ENCODE measurements around the gene ABHD14A. TPM values are rescaled to one million over a fixed set of nuclear protein-coding genes. Genes with fewer than 3 reads are reported as not detected.

ABHD14A gene
- total RNA-seq, 1 experiment from 2014 or later = 3.7 TPM

- H3K36me3 ChIP-seq (ENCODE audit: insufficient read depth, low read length, poor library complexity, severe bottlenecking) = no peaks in the 10 kb centered on the region
- H3K4me1 ChIP-seq (ENCODE audit: insufficient read depth, low read length, poor library complexity, severe bottlenecking) = no peaks in the 10 kb centered on the region
- intact Hi-C loops (cut with micrococcal nuclease; ENCODE audit: unreplicated experiment) = no loop called here
- ChIA-PET CTCF (no interaction called here), POLR2A (ENCODE audit: low non-redundant PET) (no interaction called here)
- no peak for DNase-seq (ENCODE audit: low spot score)
- no peak overlapping the region for H3K27ac ChIP-seq (ENCODE audit: low read depth, low read length, poor library complexity, severe bottlenecking)
- no TSS peak for BruUV-seq (replicated peaks)
- H3K9me3 ChIP-seq (ENCODE audit: low read depth, low read length, poor library complexity, severe bottlenecking) = no peaks in the 10 kb centered on the region
- no peak overlapping the region for H3K4me3 ChIP-seq (ENCODE audit: low read depth, low read length, poor library complexity, severe bottlenecking)
- H3K27me3 ChIP-seq (replicated peaks; ENCODE audit: insufficient read depth, low read depth, low read length, poor library complexity) = no peaks in the 10 kb centered on the region
- no peak for TF ChIP-seq CTCF (conservative IDR thresholded peaks at IDR 0.05; ENCODE audit: low read depth, low read length)
- no peak for TF ChIP-seq EZH2 (IDR thresholded peaks at IDR 0.05; ENCODE audit: borderline replicate concordance, low read depth, low read length, poor library complexity, severe bottlenecking)
These were observed 53.7 kb downstream of the ABHD14A start for GRCh38 chr3:52028572-52028971.

- Histone ChIP-seq H3K36me3 (ENCODE audit: insufficient read depth, low read length, poor library complexity, severe bottlenecking) (no peaks in the 10 kb centered on the region), H3K27me3 (replicated peaks; ENCODE audit: insufficient read depth, low read depth, low read length, poor library complexity) (no peaks in the 10 kb centered on the region), H3K4me3 (ENCODE audit: low read depth, low read length, poor library complexity, severe bottlenecking) (no peak overlapping the region), H3K27ac (ENCODE audit: low read depth, low read length, poor library complexity, severe bottlenecking) (no peak overlapping the region), H3K4me1 (ENCODE audit: insufficient read depth, low read length, poor library complexity, severe bottlenecking) (no peaks in the 10 kb centered on the region), H3K9me3 (ENCODE audit: low read depth, low read length, poor library complexity, severe bottlenecking) (no peaks in the 10 kb centered on the region)
- TF ChIP-seq EZH2 (IDR thresholded peaks at IDR 0.05; ENCODE audit: borderline replicate concordance, low read depth, low read length, poor library complexity, severe bottlenecking) (no peak), CTCF (conservative IDR thresholded peaks at IDR 0.05; ENCODE audit: low read depth, low read length) (no peak)
- intact Hi-C loops (cut with micrococcal nuclease; ENCODE audit: unreplicated experiment) = no loop called here
- ChIA-PET CTCF (no interaction called here), POLR2A (ENCODE audit: low non-redundant PET) (no interaction called here)
- no TSS peak for BruUV-seq (replicated peaks)
- no peak for DNase-seq (ENCODE audit: low spot score)
These were observed 54.2 kb downstream of the ABHD14A start for GRCh38 chr3:52029053-52029452.

- BruUV-seq (replicated peaks) = no TSS peak
- Histone ChIP-seq H3K27me3 (replicated peaks; ENCODE audit: insufficient read depth, low read depth, low read length, poor library complexity) (no peaks in the 10 kb centered on the region), H3K9me3 (ENCODE audit: low read depth, low read length, poor library complexity, severe bottlenecking) (no peaks in the 10 kb centered on the region), H3K4me1 (ENCODE audit: insufficient read depth, low read length, poor library complexity, severe bottlenecking) (no peaks in the 10 kb centered on the region), H3K27ac (ENCODE audit: low read depth, low read length, poor library complexity, severe bottlenecking) (no peak overlapping the region), H3K4me3 (ENCODE audit: low read depth, low read length, poor library complexity, severe bottlenecking) (no peak overlapping the region), H3K36me3 (ENCODE audit: insufficient read depth, low read length, poor library complexity, severe bottlenecking) (no peaks in the 10 kb centered on the region)
- DNase-seq (ENCODE audit: low spot score) = no peak
- intact Hi-C loops (cut with micrococcal nuclease; ENCODE audit: unreplicated experiment) = no loop called here
- TF ChIP-seq EZH2 (IDR thresholded peaks at IDR 0.05; ENCODE audit: borderline replicate concordance, low read depth, low read length, poor library complexity, severe bottlenecking) (no peak), CTCF (conservative IDR thresholded peaks at IDR 0.05; ENCODE audit: low read depth, low read length) (no peak)
- ChIA-PET CTCF (no interaction called here), POLR2A (ENCODE audit: low non-redundant PET) (no interaction called here)
These were observed 54.7 kb downstream of the ABHD14A start for GRCh38 chr3:52029535-52029934.

Other genes with a start within 250 kb of the ABHD14A start
- not detected in 2 replicates for gene IQCF6, start 195.8 kb upstream of the ABHD14A start, total RNA-seq (2021)
- not detected in 2 replicates for gene IQCF2, start 113.4 kb upstream of the ABHD14A start, total RNA-seq (2021)
- gene IQCF5, start 99.5 kb upstream of the ABHD14A start, total RNA-seq (2021) = not detected in 2 replicates
- gene IQCF1, start 71.7 kb upstream of the ABHD14A start, total RNA-seq (2021) = not detected in 2 replicates
- 25.9 and 32.3 TPM in 2 replicates for gene RRP9, start 33.2 kb upstream of the ABHD14A start, total RNA-seq (2021)
- 3.4 and 4.0 TPM in 2 replicates for gene PARP3, start 32.7 kb upstream of the ABHD14A start, total RNA-seq (2021)
- not detected in 2 replicates for gene GPR62, start 19.7 kb upstream of the ABHD14A start, total RNA-seq (2021)
- 5.3 and 8.1 TPM in 2 replicates for gene PCBP4, start 7.6 kb upstream of the ABHD14A start, total RNA-seq (2021)
- 7.3 and 11.4 TPM in 2 replicates for gene ABHD14B, start 1.0 kb upstream of the ABHD14A start, total RNA-seq (2021)
- gene ACY1, start 8.5 kb downstream of the ABHD14A start, total RNA-seq (2021) = 6.4 and 9.3 TPM in 2 replicates
- gene RPL29, start 20.8 kb downstream of the ABHD14A start, total RNA-seq (2021) = 613 and 624 TPM in 2 replicates
- 17.2 and 20.1 TPM in 2 replicates for gene DUSP7, start 81.5 kb downstream of the ABHD14A start, total RNA-seq (2021)
- 16.1 and 17.8 TPM in 2 replicates for gene POC1A, start 179.4 kb downstream of the ABHD14A start, total RNA-seq (2021)
- 52.2 and 58.6 TPM in 2 replicates for gene ALAS1, start 223.1 kb downstream of the ABHD14A start, total RNA-seq (2021)